Endothelial cell of umbilical vein (primary cell): ENCODE measurements around the gene ZNRF3. TPM values are rescaled to one million over a fixed set of nuclear protein-coding genes. Genes with fewer than 3 reads are reported as not detected.

Experiments used
- BruUV-seq: library from RNA; stranded (reverse); fragments of 400-500 nt; replicated peaks from 2 replicates; lab custom pipeline; 2021; lab: Mats Ljungman, UMichigan
- CTCF ChIA-PET: fragments of 300-600, 350-600 bp; sonication (Branson Sonifier 250); formaldehyde crosslinking; loops from one replicate; lab custom pipeline; 2021; ENCODE audit warnings: antibody characterized with exemption, inconsistent platforms; lab: Charles Lee
- POLR2A ChIA-PET: fragments of 300-600, 350-600 bp; sonication (Branson Sonifier 250); formaldehyde crosslinking; loops from one replicate; lab custom pipeline; 2021; ENCODE audit warnings: antibody characterized with exemption, inconsistent platforms; lab: Charles Lee
- DNase-seq: peaks from one replicate; pipeline ENCODE4 v3.0.0-alpha.2; 2011; ENCODE audit warnings: low read depth, low spot score
- FAIRE-seq: peaks from 2 replicates; lab custom pipeline; 2011; peaks lifted over from hg19 to GRCh38; lab: Jason Lieb, UNC
- H2AFZ ChIP-seq: 2 replicates; pipeline ENCODE4 v1.6.0; 2012; ENCODE audit warnings: low read depth, low read length, control low read depth, inconsistent platforms
- H3K27ac ChIP-seq: 2 replicates; pipeline ENCODE4 v1.5.1; 2011; ENCODE audit warnings: low read depth, mild to moderate bottlenecking, control low read depth, low read length, moderate library complexity; ENCODE audit not compliant: insufficient read depth
- H3K27me3 ChIP-seq, 2 experiments: 2 replicates each; pipeline versions ENCODE4 v1.6.0 to v1.6.1; 2011; ENCODE audit warnings: low read length in 2 of 2, mixed read lengths in 1 of 2; ENCODE audit not compliant: control insufficient read depth in 2 of 2, insufficient read depth in 2 of 2
- H3K36me3 ChIP-seq, 2 experiments: 2 replicates in 1 of 2; 3 replicates in 1 of 2; pipeline ENCODE4 v1.5.1; 2011; ENCODE audit warnings: low read length in 2 of 2, mild to moderate bottlenecking in 1 of 2, moderate library complexity in 1 of 2; ENCODE audit not compliant: control insufficient read depth in 2 of 2, insufficient read depth in 2 of 2; ENCODE audit errors: extremely low read depth in 1 of 2
- H3K4me1 ChIP-seq: 3 replicates; pipeline ENCODE4 v1.5.1; 2011; ENCODE audit warnings: mild to moderate bottlenecking, low read length; ENCODE audit not compliant: control insufficient read depth, insufficient read depth; ENCODE audit errors: extremely low read depth
- H3K4me2 ChIP-seq: 2 replicates; pipeline ENCODE4 v1.6.1; 2011; ENCODE audit warnings: low read length, control low read depth, mixed read lengths; ENCODE audit not compliant: insufficient read depth
- H3K4me3 ChIP-seq, 3 experiments: fragments of 200-600 bp in 1 of 3; sonication (generic), shearing (Covaris generic) in 1 of 3; replicated peaks in 1 of 3; 2 replicates each; pipeline ENCODE4 v1.5.1; 2011 to 2016; ENCODE audit warnings: control low read depth in 3 of 3, low read length in 3 of 3, mild to moderate bottlenecking in 2 of 3, inconsistent platforms in 1 of 3, low read depth in 1 of 3, moderate library complexity in 1 of 3; ENCODE audit not compliant: insufficient read depth in 1 of 3
- H3K79me2 ChIP-seq: 2 replicates; pipeline ENCODE4 v1.6.0; 2012; ENCODE audit warnings: low read length, inconsistent platforms; ENCODE audit not compliant: control insufficient read depth, insufficient read depth
- H3K9ac ChIP-seq: replicated peaks from 2 replicates; pipeline ENCODE3; 2011; ENCODE audit warnings: low read length, control low read depth; ENCODE audit not compliant: insufficient read depth; ENCODE audit errors: extremely low read depth
- H3K9me1 ChIP-seq: replicated peaks from 3 replicates; pipeline ENCODE4 v1.6.0; 2011; ENCODE audit warnings: mild to moderate bottlenecking, low read length; ENCODE audit not compliant: control insufficient read depth, insufficient read depth; ENCODE audit errors: extremely low read depth
- H3K9me3 ChIP-seq: replicated peaks from 2 replicates; pipeline ENCODE4 v1.5.1; 2012; ENCODE audit warnings: low read length, inconsistent platforms; ENCODE audit not compliant: control insufficient read depth, insufficient read depth
- H4K20me1 ChIP-seq: replicated peaks from 2 replicates; pipeline ENCODE3; 2011; ENCODE audit warnings: mild to moderate bottlenecking, low read length; ENCODE audit not compliant: control insufficient read depth, insufficient read depth; ENCODE audit errors: extremely low read depth
- EZH2 ChIP-seq: IDR thresholded peaks from 2 replicates; pipeline ENCODE4 v1.6.1; 2012; ENCODE audit warnings: borderline replicate concordance, low read depth, mild to moderate bottlenecking, moderate library complexity, low read length, inconsistent platforms; ENCODE audit not compliant: severe bottlenecking
- FOS ChIP-seq: IDR thresholded peaks from 2 replicates; pipeline ENCODE4 v1.6.1; 2011; ENCODE audit warnings: mild to moderate bottlenecking, low read length, moderate library complexity, borderline replicate concordance; ENCODE audit not compliant: insufficient read depth
- GATA2 ChIP-seq: IDR thresholded peaks from 2 replicates; pipeline ENCODE4 v1.7.0; 2011; ENCODE audit warnings: low read depth, mild to moderate bottlenecking, moderate library complexity, mixed read lengths, low read length; ENCODE audit not compliant: insufficient read length, insufficient read depth
- JUN ChIP-seq: IDR thresholded peaks from 2 replicates; pipeline ENCODE4 v1.6.1; 2011; ENCODE audit warnings: borderline replicate concordance, low read depth; ENCODE audit not compliant: insufficient read length, insufficient read depth
- MYC ChIP-seq: IDR thresholded peaks from one replicate; pipeline ENCODE4 v1.6.1; 2011; ENCODE audit warnings: mild to moderate bottlenecking, low read depth, low read length
- POLR2A ChIP-seq: IDR thresholded peaks from 2 replicates; pipeline ENCODE4 v1.6.1; 2012; ENCODE audit warnings: low read depth, mild to moderate bottlenecking, control low read depth, low read length
- POLR2AphosphoS5 ChIP-seq: IDR thresholded peaks from 2 replicates; pipeline ENCODE4 v1.6.1; 2012; ENCODE audit warnings: low read depth, mild to moderate bottlenecking, control low read depth, low read length, moderate library complexity; ENCODE audit not compliant: insufficient read depth
- dilution Hi-C: fragments of 300-500 bp; cut with MboI; formaldehyde crosslinking; loops from one replicate; pipeline ENCODE4 v1.15.0; 2019; ENCODE audit warnings: low sequenced_read_pairs; ENCODE audit not compliant: extremely low pct_ligation_motif_present
- intact Hi-C: fragments of 100-400 bp; cut with micrococcal nuclease; formaldehyde crosslinking; loops from one replicate; pipeline ENCODE4 v1.10.0; 2022
- polyA plus RNA-seq, 4 experiments: library from polyadenylated mRNA; depleted of rRNA in 3 of 4; stranded (reverse) in 3 of 4; unstranded in 1 of 4; fragments of >200 nt; gene quantifications; 2 replicates each; pipeline versions ENCODE4 v1.2.1 to v1.2.3, GENCODE V29; 2011 to 2012; ENCODE audit warnings: missing spikeins in 1 of 4
- total RNA-seq: library from RNA; stranded (reverse); gene quantifications from 2 replicates; pipeline ENCODE4 v1.2.3, GENCODE V29; 2021
- TF ChIP-seq, protein P1 (sequence below): IDR thresholded peaks from 2 replicates; pipeline ENCODE4 v1.6.1; 2011; ENCODE audit not compliant: insufficient read depth, insufficient read length
- TF ChIP-seq, protein P2 (sequence below), 2 donors: IDR thresholded peaks; 1 replicate in 1 of 2; 2 replicates in 1 of 2; pipeline ENCODE4 v1.5.1; 2011; ENCODE audit warnings: low read length in 2 of 2, mild to moderate bottlenecking in 2 of 2, moderate library complexity in 2 of 2, control low read depth in 1 of 2, inconsistent platforms in 1 of 2, low read depth in 1 of 2; ENCODE audit not compliant: insufficient read depth in 1 of 2; ENCODE audit errors: extremely low read depth in 1 of 2

Gene ZNRF3
- total and polyA plus RNA-seq, 2 donors (not counting 3 experiments of a cell fraction or from before 2014, with no cell fraction given): 2.7 to 5.2 TPM

DNA sequence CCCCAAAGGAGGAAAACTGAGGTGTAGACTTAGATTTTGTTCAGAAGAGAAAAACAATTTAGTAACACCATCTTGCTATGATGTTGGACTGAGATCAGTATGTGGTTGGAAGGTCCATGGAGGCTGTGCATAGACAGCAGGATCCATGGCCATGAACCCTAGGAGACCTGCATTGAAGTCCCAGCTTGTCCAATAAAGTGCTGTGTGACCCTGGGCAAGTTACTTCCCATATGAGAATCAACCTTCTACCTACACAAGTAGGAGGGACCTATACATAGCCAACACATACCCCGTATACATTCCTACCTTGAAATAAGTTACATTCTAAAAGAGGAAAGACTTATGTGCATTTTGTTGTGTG lies 27.3 kb upstream of the ZNRF3 start:
- Histone ChIP-seq H3K4me2 (no peak overlapping the region), H4K20me1 (no peaks in the 10 kb centered on the region), H3K9me3 (no peaks in the 10 kb centered on the region), H3K4me3 (no peak overlapping the region), H3K4me1 (no peaks in the 10 kb centered on the region), H3K9ac (no peak overlapping the region), H3K9me1 (no peaks in the 10 kb centered on the region), H2AFZ (no peak overlapping the region), H3K36me3 (no peaks in the 10 kb centered on the region), H3K27me3 (no peaks in the 10 kb centered on the region), H3K27ac (no peak overlapping the region), H3K79me2 (no peaks in the 10 kb centered on the region)
- no peak for TF ChIP-seq EZH2
- TF ChIP-seq, protein P1, sequence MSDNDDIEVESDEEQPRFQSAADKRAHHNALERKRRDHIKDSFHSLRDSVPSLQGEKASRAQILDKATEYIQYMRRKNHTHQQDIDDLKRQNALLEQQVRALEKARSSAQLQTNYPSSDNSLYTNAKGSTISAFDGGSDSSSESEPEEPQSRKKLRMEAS: no peak
- no peak for TF ChIP-seq FOS
- no peak for TF ChIP-seq POLR2A
- no peak for TF ChIP-seq POLR2AphosphoS5
- no peak for TF ChIP-seq MYC
- TF ChIP-seq GATA2: no peak
- TF ChIP-seq, protein P2, sequence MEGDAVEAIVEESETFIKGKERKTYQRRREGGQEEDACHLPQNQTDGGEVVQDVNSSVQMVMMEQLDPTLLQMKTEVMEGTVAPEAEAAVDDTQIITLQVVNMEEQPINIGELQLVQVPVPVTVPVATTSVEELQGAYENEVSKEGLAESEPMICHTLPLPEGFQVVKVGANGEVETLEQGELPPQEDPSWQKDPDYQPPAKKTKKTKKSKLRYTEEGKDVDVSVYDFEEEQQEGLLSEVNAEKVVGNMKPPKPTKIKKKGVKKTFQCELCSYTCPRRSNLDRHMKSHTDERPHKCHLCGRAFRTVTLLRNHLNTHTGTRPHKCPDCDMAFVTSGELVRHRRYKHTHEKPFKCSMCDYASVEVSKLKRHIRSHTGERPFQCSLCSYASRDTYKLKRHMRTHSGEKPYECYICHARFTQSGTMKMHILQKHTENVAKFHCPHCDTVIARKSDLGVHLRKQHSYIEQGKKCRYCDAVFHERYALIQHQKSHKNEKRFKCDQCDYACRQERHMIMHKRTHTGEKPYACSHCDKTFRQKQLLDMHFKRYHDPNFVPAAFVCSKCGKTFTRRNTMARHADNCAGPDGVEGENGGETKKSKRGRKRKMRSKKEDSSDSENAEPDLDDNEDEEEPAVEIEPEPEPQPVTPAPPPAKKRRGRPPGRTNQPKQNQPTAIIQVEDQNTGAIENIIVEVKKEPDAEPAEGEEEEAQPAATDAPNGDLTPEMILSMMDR (IDR thresholded peaks at IDR 0.05; ENCODE audit: extremely low read depth in 1 of 2, insufficient read depth in 1 of 2, low read depth in 1 of 2, low read length in 2 of 2): no peak
- TF ChIP-seq JUN: no peak
- FAIRE-seq (no peak), DNase-seq (no peak)
- no TSS peak for BruUV-seq
- dilution Hi-C loops: no loop called here
- ChIA-PET POLR2A (no interaction called here), CTCF (interaction anchor here (0.6 to 7.7 kb wide), 17 partner anchors 12 to 390 kb away, joined by 3 to 256 read pairs (median 6); partner anchors contain the start of gene KREMEN1)
- intact Hi-C loops: no loop called here
